Stimulated activated CD8-positive, alpha-beta memory T cell treated with anti-CD3 and anti-CD28 coated beads, Interleukin-4, amount 100 ng/mL, for 48 hours (primary cell): Measurements from ENCODE around the gene MGAT5.

Experiments used
- DNase-seq: peaks from one replicate; pipeline ENCODE4 v3.0.0-alpha.2; 2020

Gene MGAT5

GRCh38 chr2:134432435-134432883 lies 178.6 kb downstream of the MGAT5 start:
- DNase-seq: no peak

GRCh38 chr2:134433469-134433868 lies 179.6 kb downstream of the MGAT5 start:
- DNase-seq: no peak

GRCh38 chr2:134433979-134434378 lies 180.1 kb downstream of the MGAT5 start:
- no peak for DNase-seq

GRCh38 chr2:134435505-134435904 lies 181.6 kb downstream of the MGAT5 start:
- DNase-seq: no peak

GRCh38 chr2:134435936-134436335 lies 182.1 kb downstream of the MGAT5 start:
- no peak for DNase-seq

- DNase-seq: no peak
Measured at GRCh38 chr2:134436706-134437105, 182.8 kb downstream of the MGAT5 start.

- DNase-seq: no peak
Measured at GRCh38 chr2:134438371-134438770, 184.5 kb downstream of the MGAT5 start.

- no peak for DNase-seq
Measured at GRCh38 chr2:134440336-134440909, 186.6 kb downstream of the MGAT5 start.

GRCh38 chr2:134441153-134441863 lies 187.4 kb downstream of the MGAT5 start:
- DNase-seq: no peak

- no peak for DNase-seq
Measured at GRCh38 chr2:134443814-134444480, 190.1 kb downstream of the MGAT5 start.

GRCh38 chr2:134445116-134445515 lies 191.2 kb downstream of the MGAT5 start:
- DNase-seq: no peak

GRCh38 chr2:134445985-134446382 lies 192.1 kb downstream of the MGAT5 start:
- DNase-seq: no peak

- DNase-seq: no peak
Measured at GRCh38 chr2:134446383-134447017, 192.6 kb downstream of the MGAT5 start.

GRCh38 chr2:134447669-134448068 lies 193.8 kb downstream of the MGAT5 start:
- DNase-seq: no peak

GRCh38 chr2:134448650-134449049 lies 194.8 kb downstream of the MGAT5 start:
- no peak for DNase-seq

GRCh38 chr2:134449157-134449556 lies 195.3 kb downstream of the MGAT5 start:
- DNase-seq: no peak

- no peak for DNase-seq
Measured at GRCh38 chr2:134449751-134450513, 196.1 kb downstream of the MGAT5 start.

- DNase-seq: no peak
Measured at GRCh38 chr2:134451347-134451630, 197.4 kb downstream of the MGAT5 start.

GRCh38 chr2:134452042-134452733 lies 198.3 kb downstream of the MGAT5 start:
- no peak for DNase-seq

GRCh38 chr2:134453476-134453875 lies 199.6 kb downstream of the MGAT5 start:
- no peak for DNase-seq

- DNase-seq: no peak
Measured at GRCh38 chr2:134453973-134454372, 200.1 kb downstream of the MGAT5 start.

- no peak for DNase-seq
Measured at GRCh38 chr2:134454426-134454825, 200.6 kb downstream of the MGAT5 start.

GRCh38 chr2:134454931-134455330 lies 201.1 kb downstream of the MGAT5 start:
- DNase-seq: no peak
